ENCODE data around the gene UBR4. TPM values are rescaled to one million over a fixed set of nuclear protein-coding genes. Genes with fewer than 3 reads are reported as not detected.

UBR4 gene
- total RNA-seq, 2 donors from 2014 or later: 97.7 to 114 TPM

DNA sequence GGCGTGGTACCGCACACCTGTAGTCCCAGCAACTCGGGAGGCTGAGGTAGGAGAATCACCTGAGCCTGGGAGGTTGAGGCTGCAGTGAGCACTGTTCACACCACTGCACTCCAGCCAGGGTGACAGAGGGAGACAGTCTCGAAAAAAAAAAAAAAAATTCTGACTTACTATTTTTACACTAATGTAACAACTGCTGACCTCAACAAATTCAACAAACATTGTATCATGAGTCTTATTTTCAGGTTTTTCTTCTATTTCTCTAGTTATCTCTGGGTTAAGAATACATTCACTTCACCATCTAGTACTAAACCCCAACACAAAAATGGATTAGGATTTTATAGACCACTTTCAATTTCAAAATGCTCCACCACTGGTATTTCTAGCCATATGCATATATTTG lies 72.9 kb downstream of the UBR4 start:
- Histone ChIP-seq H3K9me3 (no peaks in the 10 kb centered on the region), H3K27ac (no peak overlapping the region), H3K9ac (ENCODE audit: low read depth in 2 of 2, low read length in 2 of 2) (no peak overlapping the region), H3K36me3 (peaks cover 14% of the 10 kb centered on the region), H3K4me1 (no peaks in the 10 kb centered on the region), H3K27me3 (no peaks in the 10 kb centered on the region), H3K4me3 (no peak overlapping the region)
- no peak for TF ChIP-seq CTCF (IDR thresholded peaks at IDR 0.05)
- intact Hi-C loops (cut with DNase I): no loop called here
- DNase-seq: no peak

DNA sequence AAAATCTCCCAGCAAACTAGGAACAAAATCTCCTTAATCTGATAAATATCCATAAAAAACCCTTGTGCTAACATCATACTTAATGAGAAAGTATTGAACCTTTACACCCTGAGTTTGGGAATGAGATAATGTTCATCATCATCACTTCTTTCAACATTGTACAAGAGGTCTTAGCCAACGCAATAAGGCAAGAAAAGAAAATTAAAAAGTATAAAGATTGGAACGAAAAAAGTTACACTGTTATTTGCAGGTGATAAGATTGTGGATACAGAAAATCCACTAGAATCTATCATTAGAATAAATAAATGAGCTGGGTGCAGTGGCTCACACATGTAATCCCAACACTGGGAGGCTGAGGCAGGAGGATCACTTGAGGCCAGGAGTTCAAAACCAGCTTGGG lies 76.7 kb downstream of the UBR4 start:
- H3K27ac ChIP-seq: no peak overlapping the region
- peaks cover 16% of the 10 kb centered on the region for H3K36me3 ChIP-seq
- H3K27me3 ChIP-seq: no peaks in the 10 kb centered on the region
- no peaks in the 10 kb centered on the region for H3K4me1 ChIP-seq
- intact Hi-C loops (cut with DNase I): no loop called here
- DNase-seq: no peak
- TF ChIP-seq CTCF (IDR thresholded peaks at IDR 0.05): no peak
- H3K4me3 ChIP-seq: no peak overlapping the region
- no peak overlapping the region for H3K9ac ChIP-seq (ENCODE audit: low read depth in 2 of 2, low read length in 2 of 2)
- no peaks in the 10 kb centered on the region for H3K9me3 ChIP-seq

- Histone ChIP-seq H3K9ac (ENCODE audit: low read depth in 2 of 2, low read length in 2 of 2) (no peak overlapping the region), H3K4me1 (no peaks in the 10 kb centered on the region), H3K27me3 (no peaks in the 10 kb centered on the region), H3K9me3 (no peaks in the 10 kb centered on the region), H3K4me3 (no peak overlapping the region), H3K36me3 (peaks cover 23% of the 10 kb centered on the region), H3K27ac (peak overlapping the region; percentile 20)
- TF ChIP-seq CTCF (IDR thresholded peaks at IDR 0.05): no peak
- intact Hi-C loops (cut with DNase I): no loop called here
- DNase-seq: no peak
Measured at GRCh38 chr1:19130468-19130867, 79.6 kb downstream of the UBR4 start.

DNA sequence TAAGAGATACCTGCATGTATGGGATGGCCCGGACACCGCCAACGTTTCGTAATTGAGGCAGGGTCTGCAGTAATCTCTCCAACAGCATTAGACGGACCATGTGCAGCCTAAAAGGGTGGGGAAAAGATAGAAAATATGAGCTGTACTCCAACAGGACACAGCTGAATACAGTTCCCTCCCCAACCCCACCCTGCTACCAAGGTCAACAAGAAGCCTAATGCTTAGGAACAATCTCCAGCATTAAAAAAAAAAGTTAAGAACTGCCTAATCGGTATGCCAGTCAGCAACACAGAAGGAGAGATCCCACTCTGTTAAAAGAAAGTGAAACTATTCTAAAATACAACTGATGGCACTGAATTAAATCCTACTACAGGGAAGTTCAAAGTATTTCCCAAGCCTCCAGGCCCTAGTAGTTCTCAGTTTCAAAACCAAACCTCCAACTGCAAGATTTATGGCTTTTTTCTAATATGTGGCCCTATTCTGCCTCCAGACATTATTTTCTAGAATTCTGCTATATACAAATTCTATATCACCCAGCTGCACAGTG lies 81.0 kb downstream of the UBR4 start:
- DNase-seq: no peak

DNA sequence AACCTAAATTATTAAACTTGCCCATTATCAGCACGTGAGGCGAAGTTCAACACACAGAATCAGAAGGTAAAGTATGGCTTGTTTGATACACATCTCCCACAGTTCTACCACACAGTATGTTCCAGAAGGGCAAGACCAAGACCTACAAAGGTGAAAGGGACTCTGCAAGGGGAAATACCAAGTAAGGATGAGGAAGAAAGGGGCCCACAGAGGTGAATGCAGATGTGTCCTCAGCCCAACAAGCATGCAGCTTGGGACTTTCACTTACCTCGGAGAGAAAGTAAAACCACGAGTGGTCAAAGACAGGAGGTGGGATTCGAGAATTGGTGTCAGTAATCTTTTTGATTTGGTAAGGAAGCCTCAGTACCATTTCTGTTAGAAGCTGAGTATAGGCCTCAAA lies 85.8 kb downstream of the UBR4 start:
- intact Hi-C loops (cut with DNase I): no loop called here
- no peak for DNase-seq
- no peak for TF ChIP-seq CTCF (IDR thresholded peaks at IDR 0.05)
- peaks cover 43% of the 10 kb centered on the region for H3K36me3 ChIP-seq
- H3K9me3 ChIP-seq: no peaks in the 10 kb centered on the region
- no peak overlapping the region for H3K9ac ChIP-seq (ENCODE audit: low read depth in 2 of 2, low read length in 2 of 2)
- H3K4me3 ChIP-seq: no peak overlapping the region
- peaks cover 5% of the 10 kb centered on the region for H3K4me1 ChIP-seq
- H3K27ac ChIP-seq: no peak overlapping the region
- no peaks in the 10 kb centered on the region for H3K27me3 ChIP-seq

More for the DNA sequence above, 81.0 kb downstream of the UBR4 start:
- Histone ChIP-seq H3K27ac (no peak overlapping the region), H3K4me1 (no peaks in the 10 kb centered on the region), H3K36me3 (peaks cover 27% of the 10 kb centered on the region), H3K9ac (ENCODE audit: low read depth in 2 of 2, low read length in 2 of 2) (no peak overlapping the region), H3K27me3 (no peaks in the 10 kb centered on the region), H3K4me3 (no peak overlapping the region), H3K9me3 (no peaks in the 10 kb centered on the region)
- intact Hi-C loops (cut with DNase I): no loop called here
- TF ChIP-seq CTCF (IDR thresholded peaks at IDR 0.05): no peak
